IPS-18c (cell line): ENCODE measurements around the gene ADPRHL1.
"Not testable (repeated sequence)": the region's sequence is repeated elsewhere in the genome, so short reads cannot be mapped to it uniquely, and the experiment has no call there.

Experiments
- H3K4me3 ChIP-seq: 2 replicates; pipeline ENCODE4 v1.7.0; 2013; ENCODE audit warnings: low read depth, mild to moderate bottlenecking, low read length, moderate library complexity; ENCODE audit not compliant: insufficient read depth
- H3K9me3 ChIP-seq: one replicate; pipeline ENCODE4 v1.6.1; 2013; ENCODE audit warnings: mild to moderate bottlenecking, low read length, moderate library complexity; ENCODE audit not compliant: control insufficient read depth, insufficient read depth

ADPRHL1 gene

GRCh38 chr13:113485545-113485944, 32.3 kb upstream of the ADPRHL1 start:
- H3K9me3 ChIP-seq = no peaks in the 10 kb centered on the region
- H3K4me3 ChIP-seq = no peak overlapping the region

DNA sequence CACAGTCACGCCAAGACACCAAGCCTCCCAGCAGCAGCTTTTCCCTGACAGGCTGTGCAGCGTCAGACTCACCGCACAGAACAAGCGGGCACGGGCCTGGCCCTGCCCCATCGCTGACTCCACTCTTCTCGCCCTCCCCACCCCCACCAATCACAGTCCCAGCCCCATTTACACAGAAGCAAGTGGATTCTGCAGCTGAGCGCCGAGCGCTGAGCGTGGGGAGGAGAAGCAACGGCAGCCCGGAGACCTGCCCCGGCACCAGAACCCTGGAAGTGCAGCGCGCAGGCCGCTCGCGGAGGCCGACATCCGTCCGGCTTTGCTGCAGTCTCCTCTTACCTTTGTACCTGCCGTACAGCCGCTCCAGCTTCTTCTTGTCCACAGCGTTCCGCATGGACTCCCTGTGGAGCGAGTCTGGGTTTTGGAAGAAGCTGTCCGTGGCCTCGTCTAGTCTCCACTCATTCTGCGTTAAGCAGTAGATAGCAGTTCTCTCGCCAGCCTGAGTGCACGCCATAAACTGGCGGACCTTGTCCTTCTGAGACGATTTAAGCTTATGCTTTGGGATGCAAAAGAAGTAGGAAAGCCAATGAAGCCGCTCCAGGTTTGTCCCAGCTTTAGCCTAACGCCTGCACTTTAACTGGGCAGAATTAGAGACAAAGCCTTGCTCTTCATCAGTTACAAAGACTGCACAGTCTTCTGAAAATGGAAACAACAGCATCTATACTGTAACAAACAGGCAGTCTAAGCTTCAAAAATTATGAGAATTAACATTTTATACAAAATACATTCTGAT, 30.4 kb upstream of the ADPRHL1 start:
- Histone ChIP-seq H3K9me3 (no peaks in the 10 kb centered on the region), H3K4me3 (no peak overlapping the region)

DNA sequence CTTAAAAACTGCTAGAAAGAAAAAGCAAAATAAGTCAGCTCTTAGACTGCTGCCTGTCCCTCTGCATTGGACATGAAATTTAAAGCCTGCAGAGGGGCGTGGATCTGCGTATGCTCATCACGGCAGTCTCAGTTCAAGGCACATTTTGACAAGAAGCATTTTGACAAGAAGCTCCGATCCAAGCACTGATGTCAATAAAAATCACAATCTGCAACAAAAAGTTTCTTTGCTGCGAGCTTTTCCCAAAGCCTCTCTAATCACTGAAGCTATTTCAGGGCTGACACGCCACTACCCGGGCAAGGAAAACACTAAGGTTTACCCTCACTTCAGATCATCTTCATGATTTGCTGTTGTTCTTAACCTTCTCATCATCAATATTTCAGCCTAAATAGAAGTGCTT, 29.8 kb upstream of the ADPRHL1 start:
- no peak overlapping the region for H3K4me3 ChIP-seq
- no peaks in the 10 kb centered on the region for H3K9me3 ChIP-seq

DNA sequence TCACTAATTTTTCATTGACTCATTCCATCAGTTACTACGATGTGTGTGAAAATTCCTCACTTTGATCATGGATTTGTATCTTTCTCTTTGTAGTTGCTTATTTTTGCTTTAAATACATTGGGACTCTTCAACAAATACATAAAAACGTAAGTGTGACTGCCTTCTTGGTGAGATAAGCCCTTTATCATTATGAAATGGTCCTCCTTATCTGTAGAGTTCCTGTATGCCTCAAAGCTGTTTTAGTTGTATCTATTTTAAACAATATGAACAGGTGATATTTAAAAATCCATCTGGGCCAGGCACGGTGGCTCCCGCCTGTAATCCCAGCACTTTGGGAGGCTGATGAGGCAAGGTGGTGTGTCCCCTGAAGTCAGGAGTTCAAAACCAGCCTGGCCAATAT, 25.9 kb upstream of the ADPRHL1 start:
- H3K9me3 ChIP-seq = no peaks in the 10 kb centered on the region
- H3K4me3 ChIP-seq = no peak overlapping the region

DNA sequence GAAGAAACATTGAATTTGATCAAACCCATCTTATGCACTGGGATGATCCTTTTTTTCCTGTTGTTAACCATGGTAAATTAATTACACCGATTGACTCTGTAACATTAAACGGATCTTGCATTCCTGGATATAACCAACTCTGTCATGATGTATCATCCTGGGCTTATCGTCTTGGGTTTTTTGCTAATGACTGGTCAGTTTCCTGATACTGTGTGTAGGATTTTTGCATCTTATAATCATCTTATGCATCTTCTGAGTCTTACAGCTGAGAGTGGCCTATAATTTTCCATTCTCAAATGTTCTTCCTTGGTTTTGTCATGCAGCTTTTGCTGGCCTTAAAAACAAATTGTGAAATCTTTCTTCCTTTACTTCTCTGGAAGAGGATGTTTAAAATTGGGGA, 24.4 kb upstream of the ADPRHL1 start:
- H3K9me3 ChIP-seq = no peaks in the 10 kb centered on the region
- H3K4me3 ChIP-seq = no peak overlapping the region

- no peak overlapping the region for H3K4me3 ChIP-seq
- no peaks in the 10 kb centered on the region for H3K9me3 ChIP-seq
These were observed 23.5 kb upstream of the ADPRHL1 start for GRCh38 chr13:113476811-113477210.

DNA sequence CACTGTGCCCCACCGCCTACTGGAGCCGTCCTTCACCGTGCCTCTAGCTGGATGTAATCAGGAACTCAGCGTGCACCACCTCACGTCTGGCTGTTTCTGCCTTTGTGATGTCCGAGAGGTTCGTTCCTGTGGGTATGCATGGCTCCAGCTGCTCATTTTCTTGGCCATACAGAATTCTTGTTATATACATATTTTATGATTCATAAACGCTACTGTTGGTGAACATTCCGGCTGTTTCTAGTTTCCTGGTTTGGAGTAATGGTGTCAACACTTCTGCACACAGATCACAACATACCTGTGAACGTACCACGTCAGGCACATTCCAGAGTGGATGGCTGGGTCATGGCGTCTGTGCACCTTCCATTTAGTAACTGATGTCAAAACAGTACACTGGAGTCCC, 22.6 kb upstream of the ADPRHL1 start:
- Histone ChIP-seq H3K4me3 (no peak overlapping the region), H3K9me3 (no peaks in the 10 kb centered on the region)

GRCh38 chr13:113475280-113475679, 22.0 kb upstream of the ADPRHL1 start:
- Histone ChIP-seq H3K4me3 (no peak overlapping the region), H3K9me3 (no peaks in the 10 kb centered on the region)

DNA sequence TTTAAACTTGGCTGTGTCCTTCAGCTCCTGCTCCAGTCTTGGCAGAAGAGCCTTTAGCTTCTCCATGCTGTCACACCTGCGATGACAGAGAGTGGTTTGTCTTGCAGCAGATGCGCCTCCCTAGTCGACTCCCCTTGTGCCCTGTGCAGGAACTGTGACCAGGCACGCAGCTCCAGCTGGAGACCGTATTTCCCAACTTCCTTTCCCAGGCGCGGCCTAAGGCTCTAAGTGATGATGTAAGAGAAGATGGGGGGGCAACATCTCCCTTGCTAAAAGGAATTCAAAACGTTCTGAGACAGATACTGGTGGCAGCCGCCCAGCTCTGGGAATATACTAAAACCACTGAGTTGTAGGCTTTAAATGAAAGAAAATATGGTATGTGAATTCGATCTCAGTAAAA, 20.9 kb upstream of the ADPRHL1 start:
- no peaks in the 10 kb centered on the region for H3K9me3 ChIP-seq

DNA sequence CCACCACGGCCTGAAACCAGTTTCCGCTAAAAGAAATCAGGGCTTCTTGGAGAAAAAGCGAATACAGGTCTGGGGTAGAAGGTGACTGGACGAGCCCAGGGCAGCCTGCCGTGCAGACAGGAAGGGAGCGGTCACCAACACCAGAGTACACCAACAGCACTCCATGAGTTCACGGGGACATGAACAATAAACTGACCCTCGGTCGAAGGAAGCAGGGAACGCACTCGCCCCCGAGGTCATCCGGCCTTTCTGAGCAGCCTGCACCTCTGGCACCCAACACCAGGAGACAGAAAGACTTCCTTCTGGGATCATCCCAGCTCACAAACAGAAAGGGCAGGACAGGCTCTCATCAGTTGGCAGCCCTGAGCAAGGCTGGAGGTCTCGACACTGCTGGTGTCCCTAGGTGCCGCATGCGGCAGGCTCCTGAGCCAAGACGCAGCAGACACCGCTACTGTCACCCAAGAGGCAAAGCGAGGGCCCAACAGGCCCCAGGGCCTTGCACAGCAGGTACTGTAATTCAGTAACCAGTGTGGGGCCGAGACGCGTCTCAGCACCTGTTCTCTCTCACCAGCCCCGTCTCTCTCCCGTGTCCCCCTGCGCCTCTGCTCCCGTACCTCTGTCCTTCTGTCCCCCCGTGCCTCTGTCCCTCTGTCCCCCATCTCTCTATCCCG, 19.2 kb upstream of the ADPRHL1 start:
- no peak overlapping the region for H3K4me3 ChIP-seq
- no peaks in the 10 kb centered on the region for H3K9me3 ChIP-seq

More for the DNA sequence above, 20.9 kb upstream of the ADPRHL1 start:
- H3K4me3 ChIP-seq = no peak overlapping the region

DNA sequence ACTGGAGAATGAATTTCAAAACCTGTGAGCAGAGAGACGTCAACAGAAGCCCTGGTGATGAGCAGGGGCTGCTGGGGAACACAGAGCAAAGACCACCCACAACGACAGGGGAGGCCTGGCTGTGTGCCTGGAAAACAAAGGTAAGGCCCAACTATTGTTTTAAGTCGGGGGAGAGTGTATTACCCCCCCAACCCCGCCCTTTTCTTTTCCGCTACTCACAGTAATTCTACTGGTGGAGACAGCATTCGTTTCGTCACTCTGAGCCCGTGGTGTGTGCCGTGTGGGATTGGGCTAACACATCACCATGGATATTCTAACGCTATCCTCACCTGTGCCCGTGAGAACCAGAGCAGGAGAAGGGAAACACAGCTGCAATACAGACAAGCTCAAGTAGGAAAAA, 18.6 kb upstream of the ADPRHL1 start:
- Histone ChIP-seq H3K9me3 (no peaks in the 10 kb centered on the region), H3K4me3 (no peak overlapping the region)

DNA sequence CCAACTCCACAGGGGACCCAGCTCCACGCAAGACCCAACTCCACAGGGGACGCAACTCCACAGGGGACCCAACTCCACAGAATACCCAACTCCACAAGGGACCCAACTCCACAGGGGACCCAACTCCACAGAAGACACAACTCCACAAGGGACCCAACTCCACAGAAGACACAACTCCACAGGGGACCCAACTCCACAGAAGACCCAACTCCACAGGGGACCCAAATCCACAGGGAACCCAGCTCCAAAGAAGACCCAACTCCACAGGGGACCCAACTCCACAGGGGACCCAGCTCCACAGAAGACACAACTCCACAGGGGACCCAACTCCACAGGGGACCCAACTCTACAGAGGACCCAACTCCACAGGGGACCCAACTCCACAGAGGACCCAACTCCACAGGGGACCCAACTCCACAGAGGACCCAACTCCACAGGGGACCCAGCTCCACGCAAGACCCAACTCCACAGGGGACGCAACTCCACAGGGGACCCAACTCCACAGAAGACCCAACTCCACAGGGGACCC, 17.4 kb upstream of the ADPRHL1 start:
- H3K9me3 ChIP-seq, H3K4me3 ChIP-seq: not testable (repeated sequence)

DNA sequence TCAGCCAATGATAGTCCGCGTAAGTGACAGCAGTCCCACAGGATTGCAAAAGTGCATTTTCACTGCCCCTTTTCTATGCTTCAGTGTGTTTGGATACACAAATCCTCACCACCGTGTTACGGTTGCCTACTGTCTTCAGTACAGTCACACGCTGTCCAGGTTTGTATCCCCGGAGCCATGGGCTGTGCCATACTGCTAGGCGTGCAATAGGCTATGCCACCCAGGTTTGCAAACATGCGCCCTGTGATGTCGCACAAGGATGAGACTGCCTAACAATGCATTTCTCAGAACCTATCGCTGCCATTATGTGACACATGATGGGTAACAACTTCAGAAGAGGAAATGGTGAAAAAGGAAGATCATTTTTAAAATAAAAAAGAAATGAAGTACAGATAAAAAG, 16.8 kb upstream of the ADPRHL1 start:
- Histone ChIP-seq H3K4me3 (no peak overlapping the region), H3K9me3 (no peaks in the 10 kb centered on the region)

DNA sequence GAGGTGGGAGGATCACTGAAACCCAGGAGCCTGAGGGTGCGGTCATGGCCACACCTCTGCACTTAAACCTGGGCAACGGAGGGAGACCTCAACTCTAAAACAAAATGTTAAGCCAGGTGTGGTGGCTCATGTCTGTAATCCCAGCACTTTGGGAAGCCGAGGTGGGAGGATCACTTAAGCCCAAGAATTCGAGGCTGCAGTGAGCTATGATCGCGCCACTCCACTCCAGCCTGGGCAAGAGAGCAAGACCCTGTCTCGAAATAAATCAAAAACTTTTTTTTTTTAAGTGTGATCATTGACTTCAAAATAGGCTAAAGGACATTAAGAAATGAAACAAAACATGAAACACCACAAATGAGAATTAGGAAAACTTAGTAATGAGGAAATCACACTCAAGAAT, 16.3 kb upstream of the ADPRHL1 start:
- Histone ChIP-seq H3K4me3 (no peak overlapping the region), H3K9me3 (no peaks in the 10 kb centered on the region)

- no peaks in the 10 kb centered on the region for H3K9me3 ChIP-seq
- no peak overlapping the region for H3K4me3 ChIP-seq
These were observed 15.3 kb upstream of the ADPRHL1 start for GRCh38 chr13:113468472-113469201.

DNA sequence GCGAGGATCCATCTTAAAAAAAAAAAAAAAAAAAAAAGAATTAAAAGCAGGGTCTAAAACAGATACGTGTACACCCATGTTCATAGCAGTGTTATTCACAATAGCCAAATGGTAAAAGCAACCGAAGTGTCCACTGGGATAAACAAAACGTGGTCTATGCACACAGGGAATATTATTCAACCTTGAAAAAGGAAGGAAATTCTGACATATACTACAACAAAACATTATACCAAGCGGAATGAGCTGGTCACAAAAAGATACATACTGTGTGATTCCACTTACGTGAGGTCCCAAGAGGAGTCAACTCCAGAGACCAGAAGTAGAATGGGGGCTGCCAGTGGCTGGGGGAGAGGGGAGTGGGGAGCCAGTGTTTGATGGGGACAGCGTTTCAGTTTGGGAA, 14.7 kb upstream of the ADPRHL1 start:
- H3K4me3 ChIP-seq = no peak overlapping the region
- H3K9me3 ChIP-seq = no peaks in the 10 kb centered on the region

GRCh38 chr13:113466383-113466782, 13.1 kb upstream of the ADPRHL1 start:
- H3K4me3 ChIP-seq = no peak overlapping the region
- H3K9me3 ChIP-seq = no peaks in the 10 kb centered on the region

DNA sequence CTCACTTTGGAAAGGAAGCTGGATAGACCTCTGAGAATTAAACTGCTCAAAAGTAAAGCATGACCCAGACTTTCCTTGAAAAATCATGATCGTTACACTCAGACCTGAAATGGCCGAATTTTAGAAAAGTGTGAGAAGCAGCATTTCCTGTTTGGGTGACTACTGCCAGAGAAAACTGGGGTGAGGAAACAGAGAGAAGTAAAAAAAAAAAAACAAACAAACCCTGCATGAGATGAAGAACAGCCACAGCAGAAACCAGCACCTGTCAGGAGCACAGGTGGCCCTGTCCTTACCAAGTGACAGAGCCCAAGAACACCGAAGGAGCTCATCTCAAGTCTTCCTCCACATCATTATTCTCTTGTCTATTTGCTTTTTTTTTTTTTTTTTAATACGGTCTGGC, 12.0 kb upstream of the ADPRHL1 start:
- H3K4me3 ChIP-seq = no peak overlapping the region
- H3K9me3 ChIP-seq = no peaks in the 10 kb centered on the region
